GM12891 (cell line): ENCODE data around the gene SLC43A3.

Experiments used
- PAX5 ChIP-seq: IDR thresholded peaks from 2 replicates; pipeline ENCODE4 v1.6.1; 2011; ENCODE audit warnings: low read length, moderate library complexity, mild to moderate bottlenecking; ENCODE audit not compliant: insufficient read depth, severe bottlenecking
- POLR2A ChIP-seq: IDR thresholded peaks from 2 replicates; pipeline ENCODE4 v1.6.1; 2011; ENCODE audit warnings: low read depth, low read length, control low read depth
- POLR2AphosphoS5 ChIP-seq: IDR thresholded peaks from 2 replicates; pipeline ENCODE4 v1.6.1; 2011; ENCODE audit warnings: low read depth, low read length, control low read depth
- POU2F2 ChIP-seq: IDR thresholded peaks from 2 replicates; pipeline ENCODE4 v1.6.1; 2011; ENCODE audit warnings: low read depth, mild to moderate bottlenecking, control low read depth, low read length, moderate library complexity
- SPI1 ChIP-seq: IDR thresholded peaks from 2 replicates; pipeline ENCODE4 v1.6.1; 2011; ENCODE audit warnings: low read depth, low read length, control low read depth
- TAF1 ChIP-seq: IDR thresholded peaks from 2 replicates; pipeline ENCODE4 v1.6.1; 2011; ENCODE audit warnings: low read depth, low read length, control low read depth

- no peak for TF ChIP-seq POLR2A
- no peak for TF ChIP-seq POLR2AphosphoS5
- no peak for TF ChIP-seq TAF1
- no peak for TF ChIP-seq SPI1
- TF ChIP-seq PAX5 = no peak
- TF ChIP-seq POU2F2 = no peak
Measured at GRCh38 chr11:57387289-57388030, 39.5 kb downstream of the SLC43A3 start.
